ENCODE measurements around the gene NAP1L4.

NAP1L4 gene, protein sequence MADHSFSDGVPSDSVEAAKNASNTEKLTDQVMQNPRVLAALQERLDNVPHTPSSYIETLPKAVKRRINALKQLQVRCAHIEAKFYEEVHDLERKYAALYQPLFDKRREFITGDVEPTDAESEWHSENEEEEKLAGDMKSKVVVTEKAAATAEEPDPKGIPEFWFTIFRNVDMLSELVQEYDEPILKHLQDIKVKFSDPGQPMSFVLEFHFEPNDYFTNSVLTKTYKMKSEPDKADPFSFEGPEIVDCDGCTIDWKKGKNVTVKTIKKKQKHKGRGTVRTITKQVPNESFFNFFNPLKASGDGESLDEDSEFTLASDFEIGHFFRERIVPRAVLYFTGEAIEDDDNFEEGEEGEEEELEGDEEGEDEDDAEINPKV

DNA sequence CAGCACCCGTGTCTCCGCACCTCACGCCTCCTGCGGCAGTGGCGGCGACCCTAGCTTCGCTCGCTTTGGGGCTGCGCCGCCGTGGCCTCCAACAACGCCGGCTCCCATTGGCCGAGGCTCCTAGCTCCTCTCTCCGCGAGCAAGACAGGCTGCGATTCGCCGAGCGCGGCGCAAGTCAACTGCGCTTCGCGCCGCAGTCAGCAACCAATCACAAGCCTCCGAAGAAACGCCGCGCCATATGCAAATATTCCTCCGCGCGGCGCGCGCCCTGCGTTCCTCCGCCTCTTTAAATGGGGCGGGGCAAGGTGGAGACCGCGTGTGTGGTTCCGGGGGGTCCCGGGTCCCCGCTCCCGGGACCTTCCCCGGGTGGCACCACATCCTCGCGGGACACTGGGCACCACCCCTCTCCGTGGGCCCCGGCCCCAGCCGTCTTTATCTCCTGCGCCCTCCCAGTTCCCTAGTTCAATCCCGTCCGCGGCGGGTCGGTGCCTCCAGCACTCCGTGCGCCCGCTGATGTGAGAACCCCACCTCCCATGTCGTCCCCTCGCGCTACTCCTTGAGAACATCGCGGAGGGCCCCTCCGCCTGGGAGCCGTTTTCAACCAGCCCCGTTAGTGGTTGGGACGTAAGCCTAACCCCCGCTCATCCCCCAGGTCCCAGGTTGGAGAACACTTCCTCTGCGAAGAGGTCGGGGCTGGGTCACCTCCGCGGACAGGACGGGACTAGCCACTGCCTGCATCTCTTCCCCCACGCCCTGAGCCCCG, at the start of gene NAP1L4:
Gene NAP1L4, minus strand, starts transcription at position 96 of the 763 bp plus-strand sequence. CDS start 13,109 bp downstream, outside the sequence.
- in situ Hi-C loops (cut with MboI; ENCODE audit: low sequenced_read_pairs), result no loop called here

DNA sequence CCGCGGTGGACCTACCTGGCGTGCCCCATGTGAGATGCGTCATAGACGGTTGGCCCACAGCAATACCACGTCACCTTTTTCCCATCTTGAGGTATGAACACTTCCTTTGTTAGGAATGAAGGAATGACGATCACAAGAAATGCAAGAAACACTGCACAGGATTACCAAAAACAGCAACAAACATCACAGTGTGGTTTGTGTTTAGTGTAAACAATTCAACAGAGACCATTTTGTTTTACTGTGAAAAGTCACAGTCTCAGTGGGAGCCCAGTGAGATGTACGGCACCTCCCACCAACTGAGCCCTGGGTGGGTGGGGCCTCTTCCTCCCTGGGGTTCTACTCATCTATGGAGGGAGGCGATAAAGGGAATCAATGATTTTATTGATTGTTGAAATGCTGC, 48.8 kb upstream of the NAP1L4 start:
- in situ Hi-C loops (cut with MboI; ENCODE audit: low sequenced_read_pairs), result no loop called here

DNA sequence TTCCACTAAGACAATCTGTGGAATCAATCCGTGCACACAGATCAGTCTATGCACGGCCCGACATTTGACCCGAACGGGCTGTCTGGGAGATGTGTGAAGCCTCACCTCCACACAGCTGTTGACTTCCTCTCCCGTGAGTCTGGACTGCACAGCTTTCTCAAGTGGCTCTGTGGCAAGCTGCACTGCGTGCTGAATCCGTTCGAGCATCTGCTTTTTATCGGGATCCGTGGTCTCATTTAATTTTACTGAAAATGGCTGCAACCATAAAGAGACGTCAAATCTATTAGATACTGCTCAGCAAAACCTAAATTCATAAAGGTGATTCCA, 45.8 kb upstream of the NAP1L4 start:
- in situ Hi-C loops (cut with MboI; ENCODE audit: low sequenced_read_pairs), result no loop called here

DNA sequence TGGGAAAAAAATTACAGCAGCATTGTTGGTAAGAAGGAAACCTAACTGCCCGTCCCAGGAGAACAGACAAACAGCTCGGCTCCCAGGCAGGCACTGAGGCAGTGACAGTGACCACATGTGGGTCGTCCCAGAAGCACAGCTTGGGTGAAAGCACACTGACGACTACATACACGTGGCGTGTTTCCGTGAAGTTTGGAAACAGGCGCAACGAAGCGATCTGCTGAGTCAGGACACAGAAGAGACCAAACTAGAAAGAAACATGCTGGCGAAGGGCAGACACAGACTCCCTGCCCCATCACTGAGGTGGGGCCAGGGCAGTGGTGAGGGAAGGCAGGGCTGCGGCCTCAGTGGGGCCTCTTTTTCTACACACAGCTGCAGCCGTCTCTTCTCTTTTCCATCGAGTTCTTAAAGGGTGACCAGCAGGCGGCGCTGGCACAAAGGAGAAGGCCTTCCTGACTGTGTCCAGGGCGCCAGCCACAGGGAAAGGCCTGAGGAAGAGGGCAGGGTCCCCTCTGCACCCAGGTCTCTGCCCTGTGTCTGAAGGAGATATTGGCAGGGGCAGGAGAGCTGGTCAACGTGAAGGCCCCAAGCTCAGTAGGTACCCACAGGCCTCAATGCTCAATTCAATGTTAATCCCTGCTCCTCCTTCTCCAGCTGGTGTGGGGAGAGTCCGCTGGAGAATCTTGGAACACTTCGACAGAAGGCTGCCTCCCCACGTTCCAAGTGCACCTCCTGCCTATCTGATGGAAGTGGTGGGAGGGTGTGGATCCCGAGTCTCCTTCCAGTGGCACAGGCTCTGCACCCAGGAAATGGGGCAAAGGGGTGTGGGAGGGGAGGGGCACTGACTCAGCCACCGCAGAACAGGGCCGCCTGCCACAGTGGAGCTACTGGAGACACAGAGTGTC, 45.2 kb upstream of the NAP1L4 start:
- in situ Hi-C loops (cut with MboI; ENCODE audit: low sequenced_read_pairs), result no loop called here

DNA sequence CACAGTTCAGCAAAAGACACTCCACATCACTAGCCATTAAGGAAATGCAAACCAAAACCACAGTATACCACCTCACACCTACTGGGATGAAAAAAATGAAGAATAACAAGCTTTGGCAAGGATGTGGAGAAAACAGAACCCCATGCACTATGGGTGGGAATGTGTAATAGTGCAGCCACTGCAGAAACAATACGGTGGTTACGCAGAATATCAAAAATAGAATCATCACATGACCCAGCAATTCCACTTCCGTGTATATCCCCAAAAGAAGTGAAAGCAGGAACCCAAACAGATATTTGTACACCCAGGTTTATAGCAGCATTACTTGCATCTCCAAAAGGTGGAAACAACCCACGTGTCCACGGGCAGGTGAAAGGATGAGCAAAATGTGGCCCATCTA, 44.3 kb upstream of the NAP1L4 start:
- in situ Hi-C loops (cut with MboI; ENCODE audit: low sequenced_read_pairs), result no loop called here

- in situ Hi-C loops (cut with MboI; ENCODE audit: low sequenced_read_pairs), result no loop called here
These were observed 43.2 kb upstream of the NAP1L4 start for GRCh38 chr11:3035333-3035732.

DNA sequence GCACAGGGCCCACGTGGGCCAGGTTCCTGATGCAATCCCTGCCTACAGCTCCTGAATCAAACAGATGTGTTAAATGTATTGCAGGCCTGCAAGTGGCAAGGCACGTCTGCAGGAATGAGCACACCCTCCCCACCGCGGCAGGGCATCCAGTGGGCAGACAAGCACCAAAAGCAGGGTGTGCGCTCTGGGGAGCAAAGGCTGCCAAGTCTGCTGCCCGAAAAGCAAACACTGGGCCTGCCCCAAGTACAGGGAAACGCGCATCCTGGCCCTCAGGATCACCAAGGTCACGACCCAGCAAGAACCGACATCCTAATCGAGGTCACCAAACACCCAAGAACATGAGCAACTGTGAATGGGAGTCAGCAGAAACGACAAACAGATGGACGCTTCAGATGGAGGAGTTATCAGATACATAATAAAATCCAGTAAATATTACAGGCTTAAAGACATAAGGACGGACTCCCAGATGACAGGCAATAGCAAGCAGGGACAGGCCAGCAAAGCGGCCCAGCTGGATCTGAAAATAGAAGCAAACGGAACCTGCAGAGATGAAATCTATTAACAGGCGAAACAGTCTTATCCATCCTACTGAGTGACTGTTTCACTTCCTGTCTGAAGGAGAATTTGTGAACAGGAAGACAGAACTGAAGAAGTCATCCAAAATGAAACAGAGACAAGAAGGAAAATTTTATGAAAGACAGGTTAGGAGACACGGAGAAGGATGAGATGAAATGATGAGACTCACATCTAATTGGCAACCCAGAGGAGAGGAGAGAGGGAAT, 38.4 kb upstream of the NAP1L4 start:
- in situ Hi-C loops (cut with MboI; ENCODE audit: low sequenced_read_pairs), result no loop called here

DNA sequence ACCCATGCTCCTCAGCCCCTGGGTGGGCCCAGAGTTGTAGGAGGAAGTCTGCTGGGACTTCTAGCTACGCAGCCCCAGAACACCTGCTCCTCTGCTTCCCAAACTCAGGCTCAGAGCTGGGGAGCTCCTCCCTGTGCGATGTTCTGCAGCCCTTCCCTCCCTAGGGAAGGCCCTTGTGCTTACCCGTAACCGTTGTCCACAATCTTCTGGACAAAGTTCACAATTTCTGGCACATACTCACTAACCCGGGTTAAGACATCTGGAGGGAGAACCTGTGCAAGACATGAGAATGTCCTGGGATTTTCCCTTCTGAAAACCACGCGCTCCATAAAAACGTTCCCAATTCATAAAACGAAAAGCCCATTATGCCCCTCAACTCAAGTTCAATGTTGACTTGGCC, 36.7 kb upstream of the NAP1L4 start:
- in situ Hi-C loops (cut with MboI; ENCODE audit: low sequenced_read_pairs), result no loop called here

- in situ Hi-C loops (cut with MboI; ENCODE audit: low sequenced_read_pairs), result no loop called here
These were observed 34.7 kb upstream of the NAP1L4 start for GRCh38 chr11:3026803-3027202.

DNA sequence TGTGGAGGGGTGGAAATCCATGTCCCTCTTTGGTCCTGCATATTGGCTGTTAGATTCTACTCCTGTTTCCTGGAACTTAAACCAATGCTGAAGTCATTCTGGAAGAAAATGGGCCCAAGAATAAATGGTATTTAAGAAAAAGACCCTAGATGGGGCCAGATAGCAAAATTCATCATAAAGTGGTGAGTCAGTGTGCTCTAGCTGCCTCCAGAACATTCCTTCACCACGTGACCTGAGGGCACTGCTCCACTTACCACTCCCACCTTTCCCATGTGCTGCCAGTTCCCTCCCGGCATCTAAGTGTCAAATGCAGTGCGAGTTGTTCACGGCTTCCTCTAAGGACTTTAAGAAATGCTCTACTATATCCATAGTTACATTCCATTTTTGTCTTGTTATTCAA, 30.9 kb upstream of the NAP1L4 start:
- in situ Hi-C loops (cut with MboI; ENCODE audit: low sequenced_read_pairs), result no loop called here

GRCh38 chr11:3022300-3022967, 30.3 kb upstream of the NAP1L4 start:
- in situ Hi-C loops (cut with MboI; ENCODE audit: low sequenced_read_pairs), result no loop called here

DNA sequence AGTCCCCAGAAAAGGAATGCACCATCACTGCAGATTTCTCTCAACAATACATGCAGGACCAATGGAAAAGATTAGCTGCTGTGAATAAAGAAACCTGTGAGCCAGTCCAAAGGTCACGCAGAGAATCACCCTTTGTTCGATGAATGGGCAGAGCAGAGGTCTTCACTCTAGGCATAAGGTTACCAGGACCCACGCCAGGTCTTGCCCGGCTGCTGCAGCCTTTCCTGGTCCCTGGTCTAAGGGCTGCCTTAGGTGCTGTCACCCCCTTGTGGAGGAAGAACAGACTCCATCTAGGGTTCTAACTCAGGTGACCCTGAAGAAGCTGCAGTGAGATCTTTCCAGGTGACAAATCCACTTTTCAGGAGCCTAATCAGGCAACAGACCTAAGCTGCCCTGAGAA, 29.0 kb upstream of the NAP1L4 start:
- in situ Hi-C loops (cut with MboI; ENCODE audit: low sequenced_read_pairs), result no loop called here

DNA sequence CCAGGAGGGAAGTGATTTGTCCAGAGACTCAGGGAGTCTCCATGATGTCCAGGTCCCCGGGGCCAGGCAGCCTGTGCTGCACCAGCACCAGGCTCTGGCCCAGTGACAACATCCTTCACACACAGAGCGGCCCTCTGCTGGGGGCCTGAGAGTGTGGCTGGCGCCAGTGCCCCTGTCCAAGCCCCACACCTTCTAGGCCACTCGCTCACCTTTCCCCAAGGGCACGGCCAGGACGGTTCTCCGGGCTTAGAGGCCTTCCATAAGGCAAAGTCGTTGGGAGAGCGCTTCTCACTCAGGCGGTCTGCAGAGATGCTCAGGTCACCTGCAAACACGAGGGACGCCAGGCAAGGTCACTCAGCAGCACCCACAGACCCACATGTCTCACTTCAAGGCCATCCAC, 27.9 kb upstream of the NAP1L4 start:
- in situ Hi-C loops (cut with MboI; ENCODE audit: low sequenced_read_pairs), result no loop called here

DNA sequence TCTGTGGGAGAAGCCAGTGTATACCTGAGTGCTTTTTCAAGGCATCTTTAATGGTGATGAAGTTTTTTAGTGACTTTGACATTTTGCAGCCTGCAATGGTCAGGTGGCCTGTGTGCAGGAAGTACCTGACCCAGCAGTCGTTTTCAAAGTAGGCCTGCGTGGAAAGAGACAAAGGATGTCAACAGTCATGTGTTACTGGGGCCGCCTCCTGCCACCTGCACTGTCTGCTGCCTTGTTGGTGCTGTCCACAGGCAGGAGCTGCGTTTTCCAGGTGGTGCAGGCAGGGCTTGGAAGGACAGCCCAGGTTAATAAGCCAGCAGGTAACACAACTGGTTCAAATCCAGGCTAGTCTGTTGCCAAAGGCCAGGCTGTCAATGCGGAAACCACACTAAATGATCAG, 26.5 kb upstream of the NAP1L4 start:
- in situ Hi-C loops (cut with MboI; ENCODE audit: low sequenced_read_pairs), result no loop called here

DNA sequence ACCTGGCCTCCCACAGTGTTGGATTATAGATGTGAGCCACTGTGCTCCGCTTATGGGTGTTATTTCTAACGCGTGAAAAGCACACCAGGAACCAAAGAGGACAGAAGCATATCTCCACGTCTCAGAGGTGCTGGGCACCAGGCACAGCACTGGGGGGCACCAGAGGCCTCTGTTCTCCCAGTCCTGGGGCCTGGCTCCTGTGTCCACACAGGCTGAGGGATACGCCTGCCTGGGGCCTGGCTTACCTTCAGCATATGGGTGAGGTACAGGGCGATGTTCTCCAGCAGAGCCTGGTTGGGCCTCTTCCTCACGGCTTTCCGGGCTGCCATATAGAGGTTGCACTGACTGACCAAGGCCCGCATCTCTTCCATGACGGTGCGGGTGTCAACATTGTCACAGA, 24.7 kb upstream of the NAP1L4 start:
- in situ Hi-C loops (cut with MboI; ENCODE audit: low sequenced_read_pairs), result no loop called here

- in situ Hi-C loops (cut with MboI; ENCODE audit: low sequenced_read_pairs), result no loop called here
These were observed 23.7 kb upstream of the NAP1L4 start for GRCh38 chr11:3015796-3016195.

DNA sequence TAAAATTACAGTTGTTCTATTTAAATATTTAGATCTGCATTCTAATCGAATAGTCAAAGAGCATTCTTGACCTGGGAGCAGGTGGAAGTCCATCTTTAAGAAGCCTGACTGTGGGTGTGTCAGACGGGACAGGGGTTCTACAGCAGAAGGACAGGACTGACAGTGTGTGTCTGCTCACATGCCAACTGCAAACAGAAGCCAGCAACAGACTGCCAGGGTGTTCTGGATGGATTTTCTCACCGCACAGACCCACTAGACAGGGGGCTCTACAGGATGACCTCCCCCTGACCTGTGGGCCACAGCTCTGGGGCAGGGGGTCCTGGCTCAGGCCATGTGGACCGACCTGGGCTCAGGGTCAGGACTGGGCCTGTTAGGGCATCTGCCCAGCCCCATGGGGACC, 22.8 kb upstream of the NAP1L4 start:
- in situ Hi-C loops (cut with MboI; ENCODE audit: low sequenced_read_pairs), result no loop called here

DNA sequence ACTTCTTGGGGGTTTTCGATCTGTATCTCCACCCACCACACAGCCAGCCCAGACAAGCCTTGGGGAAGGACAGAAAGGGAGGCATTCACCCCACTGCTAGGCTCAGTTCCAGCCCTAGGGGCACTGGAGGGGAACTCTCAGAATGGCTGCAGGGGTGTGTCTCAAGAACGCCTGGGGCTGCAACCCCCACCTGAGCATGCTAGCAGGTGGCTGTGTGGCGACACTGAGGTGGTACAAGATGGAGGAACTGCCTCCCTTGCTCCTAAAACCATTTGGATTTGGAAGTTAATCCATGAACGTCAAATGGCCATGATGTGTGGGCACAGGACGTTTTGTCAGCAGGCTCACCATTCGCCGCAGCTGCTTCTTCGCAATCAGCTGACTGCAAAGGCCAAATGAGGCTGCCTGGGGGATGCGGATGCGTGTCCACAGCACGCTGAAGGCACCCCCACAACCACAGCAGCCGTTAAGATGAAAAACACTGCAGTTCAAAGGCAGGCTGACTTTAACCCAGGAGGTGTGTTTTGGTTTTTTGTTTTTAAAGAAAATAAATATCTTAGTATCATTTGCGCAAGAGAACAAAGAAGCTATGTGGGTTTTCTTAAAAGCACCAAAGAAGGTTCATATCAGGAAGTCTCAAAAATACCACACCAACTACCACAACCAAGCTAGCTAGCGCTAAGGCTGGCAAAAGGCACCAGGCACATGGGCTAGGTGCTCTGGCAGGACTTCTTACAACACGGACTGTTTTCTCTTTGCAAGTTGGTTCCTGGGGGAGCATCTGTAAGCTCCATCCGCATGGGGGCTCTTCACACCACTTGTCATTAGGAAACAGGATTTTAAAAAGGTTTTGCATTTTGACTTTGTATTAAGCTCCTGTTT, 22.2 kb upstream of the NAP1L4 start:
- in situ Hi-C loops (cut with MboI; ENCODE audit: low sequenced_read_pairs), result no loop called here
